ENCODE measurements around the gene KLF13.

- TF ChIP-seq REST (IDR thresholded peaks at IDR 0.05; ENCODE audit: insufficient read depth in 1 of 2, low read depth in 2 of 2, low read length in 1 of 2), result no peak
- TF ChIP-seq CTCF (IDR thresholded peaks at IDR 0.05), result no peak
- TF ChIP-seq TCF7L2 (IDR thresholded peaks at IDR 0.05; ENCODE audit: low read depth, low read length), result peak; percentile 95
- peak; percentile 59; the same call in 1 of the 2 replicates for TF ChIP-seq POLR2AphosphoS5 (IDR thresholded peaks at IDR 0.05; ENCODE audit: low read depth, low read length)
- no peak for TF ChIP-seq SIN3A (IDR thresholded peaks at IDR 0.05; ENCODE audit: borderline replicate concordance, insufficient read depth, low read depth, low read length)
Observed at GRCh38 chr15:31296646-31297574, 29.7 kb upstream of the KLF13 start.
